Epithelial cell of proximal tubule (primary cell): ENCODE measurements around the gene RNASET2. TPM values are rescaled to one million over a fixed set of nuclear protein-coding genes. Genes with fewer than 3 reads are reported as not detected.

Source experiments
- DNase-seq: peaks from one replicate; pipeline ENCODE4 v3.0.0-alpha.2; 2011; ENCODE audit warnings: low read depth
- H3K4me3 ChIP-seq: 2 replicates; pipeline ENCODE4 v1.5.1; 2011; ENCODE audit warnings: low read depth, mild to moderate bottlenecking, low read length
- CTCF ChIP-seq: conservative IDR thresholded peaks from 2 replicates; pipeline ENCODE4 v1.5.1; 2012; ENCODE audit warnings: low read depth, mild to moderate bottlenecking, low read length
- total RNA-seq: library from RNA; depleted of rRNA; stranded (reverse); fragments of >200 nt; gene quantifications from 2 replicates; pipeline ENCODE4 v1.2.3, GENCODE V29; 2015

The RNASET2 gene
- total RNA-seq, 1 donor from 2014 or later: 358 TPM

- no peak for DNase-seq
- no peak overlapping the region for H3K4me3 ChIP-seq
- no peak for TF ChIP-seq CTCF
These were observed 24.2 kb downstream of the RNASET2 start for GRCh38 chr6:166932116-166932515.

DNA sequence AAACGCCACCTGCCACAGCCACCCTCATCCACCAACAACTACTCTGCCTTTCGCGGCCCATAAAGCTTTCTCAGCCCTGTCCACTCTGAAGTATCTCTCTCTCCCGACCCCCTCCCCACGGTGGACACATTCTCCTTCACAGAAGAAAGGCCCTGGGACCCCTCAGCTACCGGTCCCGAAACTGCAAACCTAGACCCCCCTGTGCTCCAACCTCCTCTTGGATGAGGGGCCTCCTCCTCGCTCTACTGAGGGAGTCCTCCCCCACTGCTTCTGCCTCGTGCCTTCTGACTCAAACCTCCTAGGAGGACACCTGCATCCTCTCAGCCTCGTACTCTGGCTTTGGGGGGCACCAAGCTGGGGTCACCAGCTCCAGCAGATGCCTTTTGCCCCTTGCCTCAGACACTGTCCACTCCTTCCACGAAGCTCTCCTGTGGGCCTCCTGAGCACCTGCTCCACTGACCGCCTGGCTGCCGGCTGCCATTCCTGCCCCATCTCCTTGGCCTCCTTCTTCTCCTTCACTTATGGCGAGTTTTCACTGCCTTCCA is 24.9 kb downstream of the RNASET2 start:
- TF ChIP-seq CTCF: no peak
- DNase-seq: no peak
- no peak overlapping the region for H3K4me3 ChIP-seq

DNA sequence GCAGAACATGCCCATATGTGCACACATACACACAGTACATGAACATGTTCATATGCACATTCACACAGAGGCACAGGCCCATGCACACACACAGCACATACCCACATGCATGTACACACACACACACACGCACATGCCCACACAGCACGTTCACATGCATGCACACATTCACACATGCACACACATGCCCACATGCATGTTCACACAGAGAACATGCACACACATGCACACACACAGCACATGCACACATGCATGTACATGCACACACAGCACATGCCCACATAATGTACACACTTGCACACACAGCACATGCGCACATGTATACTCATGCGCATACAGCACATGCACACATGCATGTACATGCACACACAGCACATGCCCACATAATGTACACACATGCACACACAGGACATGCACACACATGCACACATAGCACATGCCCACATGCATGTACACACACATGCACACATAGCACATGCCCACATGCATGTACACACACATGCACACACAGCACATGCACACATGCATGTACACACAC is 25.9 kb downstream of the RNASET2 start:
- TF ChIP-seq CTCF: no peak
- no peak overlapping the region for H3K4me3 ChIP-seq
- no peak for DNase-seq

- no peak overlapping the region for H3K4me3 ChIP-seq
- DNase-seq: no peak
- peak; percentile 42 for TF ChIP-seq CTCF
These were observed 26.7 kb downstream of the RNASET2 start for GRCh38 chr6:166929542-166930189.

GRCh38 chr6:166928644-166929541 is 27.5 kb downstream of the RNASET2 start:
- TF ChIP-seq CTCF: no peak
- no peak overlapping the region for H3K4me3 ChIP-seq
- DNase-seq: no peak

GRCh38 chr6:166927935-166928643 is 28.3 kb downstream of the RNASET2 start:
- DNase-seq: no peak
- TF ChIP-seq CTCF: no peak
- no peak overlapping the region for H3K4me3 ChIP-seq
